Vagina (tissue), 2 donors: ENCODE measurements around the gene SNAP23.

Experiments used
- CTCF ChIP-seq, 3 experiments: fragments of 450-650 bp in 2 of 3; fragments of 200-600 bp in 1 of 3; sonication (generic) in 1 of 3; IDR thresholded peaks; one replicate each; pipeline ENCODE4 v1.5.1; 2017 to 2019; ENCODE audit warnings: antibody characterized with exemption in 3 of 3, mild to moderate bottlenecking in 2 of 3, moderate library complexity in 2 of 3
- POLR2AphosphoS5 ChIP-seq, 2 donors: sonication (generic); formaldehyde crosslinking; IDR thresholded peaks; one replicate each; pipeline ENCODE4 v1.9.0; 2017; ENCODE audit warnings: antibody characterized with exemption in 2 of 2, mild to moderate bottlenecking in 2 of 2, low read depth in 1 of 2; ENCODE audit not compliant: insufficient read depth in 1 of 2

- TF ChIP-seq POLR2AphosphoS5 (IDR thresholded peaks at IDR 0.05; ENCODE audit: insufficient read depth in 1 of 2, low read depth in 1 of 2) (no peak), CTCF (IDR thresholded peaks at IDR 0.05) (no peak)
Measured at GRCh38 chr15:42499858-42500609, 4.6 kb downstream of the SNAP23 start.
